Ovary (tissue), 3 donors: ENCODE results near the gene RBMS1.

Experiments
- CTCF ChIP-seq, 3 donors: fragments of 450-650 bp in 2 of 3; fragments of 200-600 bp in 1 of 3; IDR thresholded peaks; one replicate each; pipeline versions ENCODE4 v1.5.1 to v1.8.0; 2016 to 2022; ENCODE audit warnings: antibody characterized with exemption in 3 of 3, mild to moderate bottlenecking in 1 of 3
- EP300 ChIP-seq: sonication (generic); formaldehyde crosslinking; IDR thresholded peaks from one replicate; pipeline ENCODE4 v1.6.1; 2017; ENCODE audit warnings: antibody characterized with exemption
- POLR2A ChIP-seq: fragments of 450-650 bp; IDR thresholded peaks from one replicate; pipeline ENCODE4 v1.6.1; 2017; ENCODE audit warnings: antibody characterized with exemption, mild to moderate bottlenecking, moderate library complexity
- donor health status: DM: no; HTN: no; CAD: no.

- TF ChIP-seq CTCF (IDR thresholded peaks at IDR 0.05), result no peak
- TF ChIP-seq EP300, result no peak
- no peak for TF ChIP-seq POLR2A
These were observed 227.5 kb downstream of the RBMS1 start for GRCh38 chr2:160266037-160266551.
